NB4 (cell line): ENCODE results near the gene AHRR.

Experiments
- CTCF ChIP-seq: IDR thresholded peaks from one replicate; pipeline ENCODE4 v1.5.1; 2012; ENCODE audit warnings: low read depth, low read length
- MAX ChIP-seq: IDR thresholded peaks from 2 replicates; pipeline ENCODE4 v1.6.1; 2011; ENCODE audit warnings: low read depth, low read length
- MYC ChIP-seq: IDR thresholded peaks from 2 replicates; pipeline ENCODE4 v1.6.1; 2011; ENCODE audit warnings: low read depth, low read length
- POLR2A ChIP-seq: IDR thresholded peaks from 2 replicates; pipeline ENCODE4 v1.6.1; 2011; ENCODE audit warnings: mild to moderate bottlenecking; ENCODE audit not compliant: insufficient read length; ENCODE audit errors: extremely low read depth

GRCh38 chr5:396531-396961 is 75.0 kb downstream of the AHRR start:
- TF ChIP-seq CTCF = no peak
- no peak for TF ChIP-seq POLR2A
- TF ChIP-seq MAX = no peak
- no peak for TF ChIP-seq MYC
